Activated CD4-positive, alpha-beta T cell treated with anti-CD3 and anti-CD28 coated beads for 24 hours (primary cell): ENCODE data around the gene DOCK8.

Experiments
- DNase-seq, 2 donors: peaks; one replicate each; pipeline ENCODE4 v3.0.0-alpha.2; 2020; ENCODE audit warnings: low read depth in 2 of 2

The DOCK8 gene

GRCh38 chr9:459491-460444, 245.1 kb downstream of the DOCK8 start:
- DNase-seq: no peak

- DNase-seq: no peak
Measured at GRCh38 chr9:462121-462520, 247.5 kb downstream of the DOCK8 start.

- no peak for DNase-seq
Measured at GRCh38 chr9:462606-463005, 247.9 kb downstream of the DOCK8 start.

GRCh38 chr9:463455-464171, 248.9 kb downstream of the DOCK8 start:
- no peak for DNase-seq

GRCh38 chr9:466747-467146, 252.1 kb downstream of the DOCK8 start:
- DNase-seq: no peak

- no peak for DNase-seq
Measured at GRCh38 chr9:468766-469426, 254.2 kb downstream of the DOCK8 start.

GRCh38 chr9:469672-470551, 255.2 kb downstream of the DOCK8 start:
- DNase-seq: peak; percentile 67 to 90

- DNase-seq: no peak
Measured at GRCh38 chr9:470552-471194, 256.0 kb downstream of the DOCK8 start.

- no peak for DNase-seq
Measured at GRCh38 chr9:471320-471719, 256.7 kb downstream of the DOCK8 start.

- no peak for DNase-seq
Measured at GRCh38 chr9:472479-473075, 257.9 kb downstream of the DOCK8 start.

GRCh38 chr9:477193-477592, 262.5 kb downstream of the DOCK8 start:
- no peak for DNase-seq

GRCh38 chr9:479304-479970, 264.8 kb downstream of the DOCK8 start:
- DNase-seq: no peak

GRCh38 chr9:479971-480350, 265.3 kb downstream of the DOCK8 start:
- no peak for DNase-seq

GRCh38 chr9:482739-483138, 268.1 kb downstream of the DOCK8 start:
- no peak for DNase-seq

- DNase-seq: no peak
Measured at GRCh38 chr9:486156-486555, 271.5 kb downstream of the DOCK8 start.

- no peak for DNase-seq
Measured at GRCh38 chr9:487429-487828, 272.8 kb downstream of the DOCK8 start.

GRCh38 chr9:488448-488847, 273.8 kb downstream of the DOCK8 start:
- no peak for DNase-seq

GRCh38 chr9:489198-490197, 274.8 kb downstream of the DOCK8 start:
- no peak for DNase-seq

- no peak for DNase-seq
Measured at GRCh38 chr9:494764-495163, 280.1 kb downstream of the DOCK8 start.
